GM23338 (cell line): ENCODE measurements around the gene NCBP3. TPM values are rescaled to one million over a fixed set of nuclear protein-coding genes. Genes with fewer than 3 reads are reported as not detected.

ENCODE experiments used
- ATAC-seq: fragments of 200-7000 bp; cut with Tn5 transposase; 3 replicates; pipeline ENCODE4 v1.9.1; 2020
- DNase-seq: peaks from one replicate; pipeline ENCODE4 v3.0.0-alpha.2; 2015; ENCODE audit warnings: low spot score
- H2AFZ ChIP-seq: fragments of 200-600 bp; sonication (generic); 2 replicates; pipeline ENCODE4 v1.8.0; 2016; ENCODE audit warnings: antibody characterized with exemption, mild to moderate bottlenecking, moderate library complexity
- H3F3A ChIP-seq: fragments of 200-600 bp; sonication (generic); replicated peaks from 2 replicates; pipeline ENCODE4 v1.8.0; 2017; ENCODE audit warnings: antibody characterized with exemption, mixed run types, low read depth
- H3K27ac ChIP-seq: fragments of 200-600 bp; sonication (generic); 2 replicates; pipeline ENCODE4 v1.6.1; 2016; ENCODE audit warnings: low read depth
- H3K27me3 ChIP-seq: fragments of 200-600 bp; sonication (generic); 2 replicates; pipeline ENCODE4 v1.8.0; 2016; ENCODE audit warnings: mild to moderate bottlenecking, mixed run types, moderate library complexity; ENCODE audit not compliant: insufficient read depth
- H3K36me3 ChIP-seq: fragments of 200-600 bp; sonication (generic); 2 replicates; pipeline ENCODE4 v1.8.0; 2016; ENCODE audit warnings: mild to moderate bottlenecking; ENCODE audit not compliant: insufficient read depth
- H3K4me1 ChIP-seq: fragments of 200-600 bp; sonication (generic); 2 replicates; pipeline ENCODE4 v1.8.0; 2016; ENCODE audit warnings: mild to moderate bottlenecking, moderate library complexity; ENCODE audit not compliant: insufficient read depth
- H3K4me2 ChIP-seq: fragments of 200-600 bp; sonication (generic); 2 replicates; pipeline ENCODE4 v1.7.1; 2017; ENCODE audit warnings: mixed run types
- H3K4me3 ChIP-seq: fragments of 200-600 bp; sonication (generic); 2 replicates; pipeline ENCODE4 v1.6.1; 2016; ENCODE audit warnings: mixed run types
- H3K79me2 ChIP-seq: fragments of 200-600 bp; sonication (generic); replicated peaks from 2 replicates; pipeline ENCODE4 v1.8.0; 2017; ENCODE audit warnings: mild to moderate bottlenecking; ENCODE audit not compliant: insufficient read depth
- H3K9me2 ChIP-seq: fragments of 200-600 bp; sonication (generic); 2 replicates; pipeline ENCODE4 v1.8.0; 2017; ENCODE audit not compliant: insufficient read depth
- H4K20me1 ChIP-seq: fragments of 200-600 bp; sonication (generic); replicated peaks from 2 replicates; pipeline ENCODE4 v1.8.0; 2017; ENCODE audit warnings: mild to moderate bottlenecking; ENCODE audit not compliant: insufficient read depth
- H3K27ac Mint-ChIP-seq: 2 replicates; pipeline ENCODE4 v1.8.0; 2020; ENCODE audit warnings: inconsistent platforms, mild to moderate bottlenecking, moderate library complexity, mixed read lengths
- H3K27me3 Mint-ChIP-seq: 3 replicates; pipeline ENCODE4 v1.8.0; 2022; ENCODE audit warnings: low read depth, mild to moderate bottlenecking, moderate library complexity, mixed read lengths, inconsistent platforms; ENCODE audit not compliant: insufficient read depth, poor library complexity
- H3K36me3 Mint-ChIP-seq: 3 replicates; pipeline ENCODE4 v1.8.0; 2021; ENCODE audit warnings: low read depth, mild to moderate bottlenecking, inconsistent platforms, moderate library complexity, mixed read lengths
- H3K4me1 Mint-ChIP-seq: 3 replicates; pipeline ENCODE4 v1.8.0; 2020; ENCODE audit warnings: mild to moderate bottlenecking, inconsistent platforms, mixed read lengths
- H3K4me3 Mint-ChIP-seq: 3 replicates; pipeline ENCODE4 v1.8.0; 2021; ENCODE audit warnings: moderate library complexity, mild to moderate bottlenecking, inconsistent platforms, mixed read lengths
- H3K9me3 Mint-ChIP-seq: 3 replicates; pipeline ENCODE4 v1.8.0; 2020; ENCODE audit warnings: moderate library complexity, mild to moderate bottlenecking, inconsistent platforms, mixed read lengths
- CREB1 ChIP-seq: fragments of 250-450 bp; sonication (Bioruptor Pico); IDR thresholded peaks from 2 replicates; pipeline ENCODE4 v1.5.0; 2020; ENCODE audit warnings: low read depth, mild to moderate bottlenecking, moderate library complexity
- EZH2 ChIP-seq: fragments of 200-600 bp; sonication (generic); IDR thresholded peaks from one replicate; pipeline ENCODE4 v1.8.0; 2017; ENCODE audit warnings: antibody characterized with exemption, mild to moderate bottlenecking, low read depth; ENCODE audit not compliant: unreplicated experiment
- EZH2phosphoT487 ChIP-seq: fragments of 200-600 bp; sonication (generic); IDR thresholded peaks from one replicate; pipeline ENCODE4 v1.8.1; 2018; ENCODE audit warnings: antibody characterized with exemption; ENCODE audit not compliant: unreplicated experiment
- NANOG ChIP-seq: IDR thresholded peaks from 2 replicates; pipeline ENCODE4 v1.6.1; 2016; ENCODE audit warnings: antibody characterized with exemption, borderline replicate concordance
- POLR2AphosphoS5 ChIP-seq: IDR thresholded peaks from 2 replicates; pipeline ENCODE4 v1.6.1; 2016; ENCODE audit warnings: antibody characterized with exemption, low read depth
- STAT1 ChIP-seq: IDR thresholded peaks from one replicate; pipeline ENCODE4 v1.6.1; 2016; ENCODE audit warnings: antibody characterized with exemption; ENCODE audit not compliant: unreplicated experiment
- ZNF331 ChIP-seq: fragments of 250-450 bp; sonication (Bioruptor Pico); IDR thresholded peaks from 2 replicates; pipeline ENCODE4 v1.5.0; 2020; ENCODE audit warnings: low read depth, mild to moderate bottlenecking, moderate library complexity
- polyA plus RNA-seq: library from polyadenylated mRNA; unstranded; fragments of >200 nt; fragmentation: Nextera tagmentation; extraction: Ambion mirVana; gene quantifications from 2 replicates; pipeline ENCODE4 v1.2.1, GENCODE V29; 2016
- total RNA-seq: library from RNA; depleted of rRNA; stranded (reverse); fragments of >200 nt; shearing (Covaris generic); gene quantifications from 2 replicates; pipeline ENCODE4 v1.2.3, GENCODE V29; 2014
- TF ChIP-seq, protein P1 (sequence below): fragments of 250-450 bp; sonication (Bioruptor Pico); IDR thresholded peaks from 2 replicates; pipeline ENCODE4 v1.5.0; 2020; ENCODE audit warnings: mild to moderate bottlenecking, moderate library complexity
- TF ChIP-seq, protein P2 (sequence below): IDR thresholded peaks from 2 replicates; pipeline ENCODE4 v1.6.1; 2016; ENCODE audit warnings: antibody characterized with exemption
- TF ChIP-seq, protein P3 (sequence below), 2 experiments: fragments of 200-600 bp in 1 of 2; sonication (generic) in 1 of 2; conservative IDR thresholded peaks; 2 replicates each; pipeline versions ENCODE4 v1.5.1 to v1.6.1; 2016 to 2017; ENCODE audit warnings: antibody characterized with exemption in 2 of 2, low read depth in 2 of 2, mild to moderate bottlenecking in 2 of 2, moderate library complexity in 1 of 2

The NCBP3 gene
- total and polyA plus RNA-seq, 2 experiments from 2014 or later: 35.5 to 42.8 TPM

DNA sequence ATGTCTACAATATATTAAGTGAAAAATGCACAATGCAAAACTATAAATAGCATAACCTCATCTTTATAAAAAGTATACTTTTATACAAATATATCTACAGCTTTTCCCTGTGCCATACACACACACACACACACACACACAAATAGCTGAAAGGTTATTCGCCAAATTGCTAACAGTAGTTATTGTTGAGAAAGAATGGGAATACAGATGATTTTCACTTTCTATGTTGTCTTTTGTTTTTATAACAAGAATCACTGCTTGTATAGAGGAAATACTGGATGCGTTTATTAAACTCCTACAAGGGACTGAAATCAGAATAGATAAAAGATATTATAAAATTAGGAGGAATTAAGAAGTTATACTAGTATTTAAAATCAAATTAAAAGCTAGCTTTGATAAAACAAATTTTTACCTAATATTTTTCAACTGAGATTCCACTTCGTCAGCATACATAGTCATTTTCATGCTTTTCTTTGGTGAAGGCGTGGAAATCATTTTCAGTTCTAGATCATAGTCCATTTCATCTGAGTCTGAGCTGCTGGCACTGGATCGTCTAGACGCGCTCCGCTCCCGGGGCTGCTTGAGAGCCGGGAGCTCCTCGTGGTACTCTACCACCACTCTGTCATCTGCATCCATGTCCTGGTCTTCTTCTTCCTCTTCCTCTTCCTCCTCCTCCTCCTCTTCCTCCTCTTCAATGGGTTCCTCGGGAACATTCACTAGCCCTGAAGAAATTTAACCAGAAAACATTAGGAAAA is 28.0 kb downstream of the NCBP3 start (continued):
- TF ChIP-seq, protein P1, sequence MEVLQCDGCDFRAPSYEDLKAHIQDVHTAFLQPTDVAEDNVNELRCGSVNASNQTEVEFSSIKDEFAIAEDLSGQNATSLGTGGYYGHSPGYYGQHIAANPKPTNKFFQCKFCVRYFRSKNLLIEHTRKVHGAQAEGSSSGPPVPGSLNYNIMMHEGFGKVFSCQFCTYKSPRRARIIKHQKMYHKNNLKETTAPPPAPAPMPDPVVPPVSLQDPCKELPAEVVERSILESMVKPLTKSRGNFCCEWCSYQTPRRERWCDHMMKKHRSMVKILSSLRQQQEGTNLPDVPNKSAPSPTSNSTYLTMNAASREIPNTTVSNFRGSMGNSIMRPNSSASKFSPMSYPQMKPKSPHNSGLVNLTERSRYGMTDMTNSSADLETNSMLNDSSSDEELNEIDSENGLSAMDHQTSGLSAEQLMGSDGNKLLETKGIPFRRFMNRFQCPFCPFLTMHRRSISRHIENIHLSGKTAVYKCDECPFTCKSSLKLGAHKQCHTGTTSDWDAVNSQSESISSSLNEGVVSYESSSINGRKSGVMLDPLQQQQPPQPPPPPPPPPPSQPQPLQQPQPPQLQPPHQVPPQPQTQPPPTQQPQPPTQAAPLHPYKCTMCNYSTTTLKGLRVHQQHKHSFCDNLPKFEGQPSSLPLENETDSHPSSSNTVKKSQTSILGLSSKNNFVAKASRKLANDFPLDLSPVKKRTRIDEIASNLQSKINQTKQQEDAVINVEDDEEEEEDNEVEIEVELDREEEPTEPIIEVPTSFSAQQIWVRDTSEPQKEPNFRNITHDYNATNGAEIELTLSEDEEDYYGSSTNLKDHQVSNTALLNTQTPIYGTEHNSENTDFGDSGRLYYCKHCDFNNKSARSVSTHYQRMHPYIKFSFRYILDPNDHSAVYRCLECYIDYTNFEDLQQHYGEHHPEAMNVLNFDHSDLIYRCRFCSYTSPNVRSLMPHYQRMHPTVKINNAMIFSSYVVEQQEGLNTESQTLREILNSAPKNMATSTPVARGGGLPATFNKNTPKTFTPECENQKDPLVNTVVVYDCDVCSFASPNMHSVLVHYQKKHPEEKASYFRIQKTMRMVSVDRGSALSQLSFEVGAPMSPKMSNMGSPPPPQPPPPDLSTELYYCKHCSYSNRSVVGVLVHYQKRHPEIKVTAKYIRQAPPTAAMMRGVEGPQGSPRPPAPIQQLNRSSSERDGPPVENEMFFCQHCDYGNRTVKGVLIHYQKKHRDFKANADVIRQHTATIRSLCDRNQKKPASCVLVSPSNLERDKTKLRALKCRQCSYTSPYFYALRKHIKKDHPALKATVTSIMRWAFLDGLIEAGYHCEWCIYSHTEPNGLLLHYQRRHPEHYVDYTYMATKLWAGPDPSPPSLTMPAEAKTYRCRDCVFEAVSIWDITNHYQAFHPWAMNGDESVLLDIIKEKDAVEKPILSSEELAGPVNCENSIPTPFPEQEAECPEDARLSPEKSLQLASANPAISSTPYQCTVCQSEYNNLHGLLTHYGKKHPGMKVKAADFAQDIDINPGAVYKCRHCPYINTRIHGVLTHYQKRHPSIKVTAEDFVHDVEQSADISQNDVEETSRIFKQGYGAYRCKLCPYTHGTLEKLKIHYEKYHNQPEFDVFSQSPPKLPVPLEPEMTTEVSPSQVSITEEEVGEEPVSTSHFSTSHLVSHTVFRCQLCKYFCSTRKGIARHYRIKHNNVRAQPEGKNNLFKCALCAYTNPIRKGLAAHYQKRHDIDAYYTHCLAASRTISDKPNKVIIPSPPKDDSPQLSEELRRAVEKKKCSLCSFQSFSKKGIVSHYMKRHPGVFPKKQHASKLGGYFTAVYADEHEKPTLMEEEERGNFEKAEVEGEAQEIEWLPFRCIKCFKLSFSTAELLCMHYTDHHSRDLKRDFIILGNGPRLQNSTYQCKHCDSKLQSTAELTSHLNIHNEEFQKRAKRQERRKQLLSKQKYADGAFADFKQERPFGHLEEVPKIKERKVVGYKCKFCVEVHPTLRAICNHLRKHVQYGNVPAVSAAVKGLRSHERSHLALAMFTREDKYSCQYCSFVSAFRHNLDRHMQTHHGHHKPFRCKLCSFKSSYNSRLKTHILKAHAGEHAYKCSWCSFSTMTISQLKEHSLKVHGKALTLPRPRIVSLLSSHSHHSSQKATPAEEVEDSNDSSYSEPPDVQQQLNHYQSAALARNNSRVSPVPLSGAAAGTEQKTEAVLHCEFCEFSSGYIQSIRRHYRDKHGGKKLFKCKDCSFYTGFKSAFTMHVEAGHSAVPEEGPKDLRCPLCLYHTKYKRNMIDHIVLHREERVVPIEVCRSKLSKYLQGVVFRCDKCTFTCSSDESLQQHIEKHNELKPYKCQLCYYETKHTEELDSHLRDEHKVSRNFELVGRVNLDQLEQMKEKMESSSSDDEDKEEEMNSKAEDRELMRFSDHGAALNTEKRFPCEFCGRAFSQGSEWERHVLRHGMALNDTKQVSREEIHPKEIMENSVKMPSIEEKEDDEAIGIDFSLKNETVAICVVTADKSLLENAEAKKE (CRISPR knock-in tag): no peak
- TF ChIP-seq ZNF331 (CRISPR knock-in tag): no peak
- no peak for TF ChIP-seq CREB1 (CRISPR knock-in tag)

DNA sequence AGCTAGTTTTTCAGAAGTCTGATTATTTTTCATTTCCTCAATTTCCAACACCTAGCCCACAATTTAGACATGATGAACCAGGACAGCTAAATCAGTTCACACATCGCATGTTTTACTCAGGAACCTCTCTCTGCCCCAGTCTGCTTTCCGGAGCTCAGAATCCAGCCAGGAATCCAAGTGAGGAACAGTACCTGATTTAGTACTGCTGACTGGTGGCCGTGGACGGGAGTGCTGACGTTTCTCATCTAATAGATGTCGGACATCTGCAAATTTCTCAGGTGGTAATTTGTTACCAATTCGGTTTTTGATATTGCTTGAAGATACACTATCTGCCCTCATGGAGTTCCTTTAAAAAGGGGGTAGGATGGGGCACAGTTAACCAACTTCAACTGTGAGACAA is 30.1 kb downstream of the NCBP3 start:
- Histone ChIP-seq H2AFZ (no peak overlapping the region), H3K79me2 (no peaks in the 10 kb centered on the region; the same call in 1 of the 2 replicates), H3K4me1 (no peaks in the 10 kb centered on the region), H3K4me3 (no peak overlapping the region), H3F3A (no peaks in the 10 kb centered on the region), H3K27me3 (no peaks in the 10 kb centered on the region), H4K20me1 (peaks cover 12% of the 10 kb centered on the region), H3K27ac (no peak overlapping the region), H3K36me3 (peaks cover 67% of the 10 kb centered on the region), H3K9me2 (no peaks in the 10 kb centered on the region), H3K4me2 (no peak overlapping the region)
- ATAC-seq (no peak), DNase-seq (no peak)
- H3K27me3 Mint-ChIP-seq: peaks cover 9% of the 10 kb centered on the region
- H3K27ac Mint-ChIP-seq: no peak overlapping the region
- H3K9me3 Mint-ChIP-seq: no peaks in the 10 kb centered on the region
- no peak overlapping the region for H3K4me3 Mint-ChIP-seq
- H3K4me1 Mint-ChIP-seq: no peaks in the 10 kb centered on the region
- H3K36me3 Mint-ChIP-seq: peaks cover 69% of the 10 kb centered on the region
- TF ChIP-seq EZH2phosphoT487 (no peak), POLR2AphosphoS5 (no peak), NANOG (no peak), CREB1 (CRISPR knock-in tag) (no peak), STAT1 (no peak), ZNF331 (CRISPR knock-in tag) (no peak), EZH2 (no peak)
- TF ChIP-seq, protein P2, sequence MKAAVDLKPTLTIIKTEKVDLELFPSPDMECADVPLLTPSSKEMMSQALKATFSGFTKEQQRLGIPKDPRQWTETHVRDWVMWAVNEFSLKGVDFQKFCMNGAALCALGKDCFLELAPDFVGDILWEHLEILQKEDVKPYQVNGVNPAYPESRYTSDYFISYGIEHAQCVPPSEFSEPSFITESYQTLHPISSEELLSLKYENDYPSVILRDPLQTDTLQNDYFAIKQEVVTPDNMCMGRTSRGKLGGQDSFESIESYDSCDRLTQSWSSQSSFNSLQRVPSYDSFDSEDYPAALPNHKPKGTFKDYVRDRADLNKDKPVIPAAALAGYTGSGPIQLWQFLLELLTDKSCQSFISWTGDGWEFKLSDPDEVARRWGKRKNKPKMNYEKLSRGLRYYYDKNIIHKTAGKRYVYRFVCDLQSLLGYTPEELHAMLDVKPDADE: no peak
- TF ChIP-seq, protein P3, sequence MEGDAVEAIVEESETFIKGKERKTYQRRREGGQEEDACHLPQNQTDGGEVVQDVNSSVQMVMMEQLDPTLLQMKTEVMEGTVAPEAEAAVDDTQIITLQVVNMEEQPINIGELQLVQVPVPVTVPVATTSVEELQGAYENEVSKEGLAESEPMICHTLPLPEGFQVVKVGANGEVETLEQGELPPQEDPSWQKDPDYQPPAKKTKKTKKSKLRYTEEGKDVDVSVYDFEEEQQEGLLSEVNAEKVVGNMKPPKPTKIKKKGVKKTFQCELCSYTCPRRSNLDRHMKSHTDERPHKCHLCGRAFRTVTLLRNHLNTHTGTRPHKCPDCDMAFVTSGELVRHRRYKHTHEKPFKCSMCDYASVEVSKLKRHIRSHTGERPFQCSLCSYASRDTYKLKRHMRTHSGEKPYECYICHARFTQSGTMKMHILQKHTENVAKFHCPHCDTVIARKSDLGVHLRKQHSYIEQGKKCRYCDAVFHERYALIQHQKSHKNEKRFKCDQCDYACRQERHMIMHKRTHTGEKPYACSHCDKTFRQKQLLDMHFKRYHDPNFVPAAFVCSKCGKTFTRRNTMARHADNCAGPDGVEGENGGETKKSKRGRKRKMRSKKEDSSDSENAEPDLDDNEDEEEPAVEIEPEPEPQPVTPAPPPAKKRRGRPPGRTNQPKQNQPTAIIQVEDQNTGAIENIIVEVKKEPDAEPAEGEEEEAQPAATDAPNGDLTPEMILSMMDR (conservative IDR thresholded peaks at IDR 0.05; ENCODE audit: low read depth in 2 of 2): no peak
